Fibroblast of skin of back (primary cell): ENCODE measurements around the gene SH3BP4.

Experiments used
- DNase-seq: peaks from one replicate; pipeline ENCODE4 v3.0.0-alpha.2; 2013

The SH3BP4 gene

DNA sequence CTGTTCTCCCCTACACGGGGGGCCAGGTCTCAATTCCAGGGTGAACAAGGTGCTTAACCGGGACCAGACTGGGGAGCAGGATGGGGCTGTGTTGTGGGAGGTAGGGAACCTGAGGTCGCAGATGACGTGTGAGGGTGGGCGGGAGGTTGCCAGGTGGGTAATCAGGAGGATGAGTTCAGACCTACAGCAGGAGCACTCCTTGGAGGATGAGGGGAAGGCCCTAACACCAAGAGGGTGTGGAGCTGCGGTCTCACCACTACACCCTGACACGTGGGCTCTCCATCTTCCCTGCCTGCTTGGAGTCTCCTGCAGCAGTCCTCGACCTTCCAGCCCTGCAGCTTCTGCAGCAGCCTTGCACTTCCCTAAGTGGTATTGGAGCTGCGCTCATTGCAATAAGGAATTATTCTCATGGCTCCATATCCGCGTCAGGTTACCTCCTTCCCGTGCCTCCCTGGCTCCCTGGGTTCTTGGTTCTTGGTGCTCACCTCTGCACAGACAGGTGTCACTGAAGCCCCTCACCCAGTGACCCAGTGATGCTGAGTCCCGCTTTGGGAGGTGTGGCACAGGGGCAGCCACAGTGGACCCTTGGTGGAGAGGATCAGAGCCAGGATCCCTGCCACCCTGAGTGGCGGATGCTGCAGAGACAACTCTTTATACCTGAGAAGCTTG is 15.5 kb downstream of the SH3BP4 start:
- no peak for DNase-seq

DNA sequence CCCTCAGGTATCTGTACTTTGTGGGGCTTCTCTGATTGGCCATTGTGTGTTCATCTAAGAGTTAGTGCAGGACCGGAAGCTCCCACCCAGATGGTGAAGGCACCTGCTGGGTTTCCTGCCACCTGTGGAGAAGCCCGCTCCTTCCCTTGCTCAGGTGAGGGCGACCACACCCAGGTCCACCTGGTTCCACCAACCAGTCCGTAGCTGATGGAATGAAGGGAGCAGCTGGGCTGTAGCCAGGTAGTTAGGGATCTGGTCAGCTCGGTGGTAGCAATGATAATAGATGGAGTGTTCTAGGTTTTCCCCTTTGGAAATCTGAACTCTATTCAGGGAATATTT is 16.0 kb downstream of the SH3BP4 start:
- DNase-seq, result no peak

DNA sequence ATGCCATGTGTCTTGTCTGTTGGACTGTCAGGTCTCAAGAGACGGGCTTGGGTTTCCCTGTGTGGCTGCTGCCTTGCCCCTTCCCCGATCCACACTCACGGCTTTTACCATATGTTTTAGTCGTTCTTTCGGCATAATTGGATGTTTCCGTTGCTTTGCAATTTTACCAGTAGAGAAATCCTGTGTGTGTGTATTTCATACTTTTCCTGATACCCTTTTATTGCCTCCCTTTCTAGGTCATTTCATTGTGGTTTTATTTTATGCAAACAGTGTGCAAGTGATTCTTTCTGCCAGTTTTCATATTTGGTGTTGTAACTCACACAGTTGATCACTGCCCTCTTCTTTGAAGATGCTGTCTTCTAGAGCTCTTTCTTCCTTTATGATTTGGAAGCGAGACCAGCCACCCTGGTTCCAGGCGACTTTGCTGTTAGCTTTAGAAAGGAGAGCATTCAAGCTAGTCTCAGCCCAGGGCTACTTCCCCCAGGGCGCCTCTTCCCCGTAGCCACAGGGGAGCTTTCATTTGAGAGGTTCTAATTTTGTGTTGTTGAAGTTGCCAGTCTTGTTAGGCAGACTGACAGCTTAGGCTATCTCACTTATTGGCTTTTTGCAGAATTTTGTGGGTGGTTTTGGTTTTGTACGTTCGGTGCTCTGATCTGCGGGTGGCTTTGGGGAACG is 17.0 kb downstream of the SH3BP4 start:
- DNase-seq, result peak; percentile 35

DNA sequence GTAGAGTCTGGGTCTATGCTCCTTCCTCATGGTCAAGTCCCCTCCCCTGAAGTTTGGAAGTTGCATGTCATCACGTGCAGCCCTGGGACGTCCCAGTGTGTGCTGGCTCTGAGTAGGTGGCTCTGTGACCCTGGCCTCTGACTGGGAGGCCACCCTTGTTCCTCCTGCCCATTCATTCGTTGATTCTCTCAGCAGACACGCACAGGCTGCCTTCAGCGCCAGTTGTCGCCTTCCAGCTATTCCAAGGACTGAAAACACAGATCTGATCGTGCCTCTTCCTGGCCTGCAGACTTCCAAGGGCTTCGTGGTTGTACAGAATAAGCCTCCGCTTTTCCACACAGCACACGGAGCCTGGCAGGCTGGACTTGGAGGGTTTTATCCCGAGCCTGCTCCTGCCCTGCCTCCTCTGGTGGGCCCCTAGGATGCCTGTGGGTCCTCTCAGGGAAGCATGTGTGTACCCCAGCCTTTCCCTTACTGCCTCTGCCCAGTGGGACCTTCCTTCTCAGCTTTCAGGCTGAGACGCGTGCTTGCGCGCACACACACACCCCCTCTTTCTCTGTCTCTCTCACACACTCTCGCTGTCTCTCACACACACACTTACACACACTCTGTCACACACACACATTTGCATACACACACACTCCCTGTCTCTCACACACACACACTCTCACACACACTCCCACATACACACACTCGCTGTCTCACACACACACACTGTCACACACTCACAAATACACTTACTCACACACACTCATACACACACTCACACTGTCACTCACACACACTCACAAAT is 17.7 kb downstream of the SH3BP4 start:
- peak; percentile 46 for DNase-seq

DNA sequence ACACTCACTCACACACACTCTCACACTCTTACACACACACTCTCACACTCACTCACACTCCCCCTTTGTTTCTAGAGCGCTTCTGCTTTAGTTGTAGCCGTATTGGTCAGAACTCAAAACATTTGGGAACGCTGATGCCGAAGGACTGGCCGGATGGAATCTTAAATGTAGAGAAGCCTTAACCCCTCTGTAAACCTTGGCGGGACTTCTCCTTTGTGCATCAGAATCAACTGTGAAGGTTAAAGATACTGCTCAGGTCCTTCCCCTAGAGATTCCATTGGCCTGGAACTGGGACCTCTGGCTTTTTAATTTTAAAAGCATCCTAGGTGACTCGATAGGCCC is 18.3 kb downstream of the SH3BP4 start:
- DNase-seq, result no peak

DNA sequence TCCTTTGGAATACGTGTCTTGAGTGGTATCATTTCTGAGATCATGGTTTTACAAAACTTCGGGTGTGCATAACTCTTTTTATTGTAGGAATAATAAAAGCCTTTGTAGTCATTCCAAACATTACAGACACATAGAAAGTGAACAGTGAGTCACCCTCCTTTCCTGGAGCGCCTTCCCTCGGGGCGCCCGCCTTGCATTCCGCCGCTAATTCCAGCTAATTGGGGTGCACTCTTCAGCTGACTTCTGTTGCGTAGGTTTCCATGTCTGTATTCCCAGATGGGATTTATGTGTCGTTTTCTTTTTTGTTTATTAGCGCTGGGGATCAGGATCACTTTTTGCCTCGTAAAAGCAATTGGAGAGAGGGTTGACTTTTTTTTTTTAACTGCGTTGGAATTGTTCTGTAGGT is 18.7 kb downstream of the SH3BP4 start:
- DNase-seq, result peak; percentile 87

DNA sequence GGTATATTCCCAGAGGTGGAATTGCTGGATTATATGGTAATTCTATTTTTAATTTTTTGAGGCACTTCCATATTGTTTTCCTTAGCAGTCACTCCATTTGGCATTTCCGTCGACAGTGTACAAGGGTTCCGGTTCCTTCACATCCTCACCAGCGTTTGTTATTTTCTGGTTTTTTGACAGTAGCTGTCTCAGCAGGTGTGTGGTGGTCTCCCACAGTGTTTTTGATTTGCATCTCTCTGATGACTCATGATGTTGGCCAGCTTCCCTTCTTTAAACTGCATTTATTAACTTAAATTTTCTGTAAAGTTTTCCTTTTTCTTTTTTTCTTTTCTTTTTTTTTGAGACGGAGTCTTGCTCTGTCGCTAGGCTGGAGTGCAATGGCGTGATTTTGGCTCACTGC is 19.7 kb downstream of the SH3BP4 start:
- DNase-seq, result peak; percentile 23

DNA sequence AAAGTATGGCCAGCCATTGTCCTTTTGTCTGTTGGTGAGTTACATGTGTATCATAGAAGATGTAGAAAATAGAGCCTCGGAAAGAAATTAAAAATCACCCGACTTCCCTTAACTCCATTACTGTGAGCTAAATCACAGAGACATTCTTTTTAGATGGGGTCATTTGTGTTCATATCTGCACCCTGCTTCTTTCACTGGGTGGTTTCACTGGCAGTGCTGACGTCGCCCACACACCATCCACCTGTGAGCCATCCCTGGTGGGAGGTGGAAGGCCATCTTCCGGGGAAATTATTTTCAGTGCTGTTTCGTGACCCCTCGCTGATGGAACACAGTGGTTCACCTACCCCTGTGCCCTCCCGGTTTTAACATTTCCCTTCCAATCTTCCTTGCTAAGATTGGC is 21.2 kb downstream of the SH3BP4 start:
- peak; percentile 71 for DNase-seq

DNA sequence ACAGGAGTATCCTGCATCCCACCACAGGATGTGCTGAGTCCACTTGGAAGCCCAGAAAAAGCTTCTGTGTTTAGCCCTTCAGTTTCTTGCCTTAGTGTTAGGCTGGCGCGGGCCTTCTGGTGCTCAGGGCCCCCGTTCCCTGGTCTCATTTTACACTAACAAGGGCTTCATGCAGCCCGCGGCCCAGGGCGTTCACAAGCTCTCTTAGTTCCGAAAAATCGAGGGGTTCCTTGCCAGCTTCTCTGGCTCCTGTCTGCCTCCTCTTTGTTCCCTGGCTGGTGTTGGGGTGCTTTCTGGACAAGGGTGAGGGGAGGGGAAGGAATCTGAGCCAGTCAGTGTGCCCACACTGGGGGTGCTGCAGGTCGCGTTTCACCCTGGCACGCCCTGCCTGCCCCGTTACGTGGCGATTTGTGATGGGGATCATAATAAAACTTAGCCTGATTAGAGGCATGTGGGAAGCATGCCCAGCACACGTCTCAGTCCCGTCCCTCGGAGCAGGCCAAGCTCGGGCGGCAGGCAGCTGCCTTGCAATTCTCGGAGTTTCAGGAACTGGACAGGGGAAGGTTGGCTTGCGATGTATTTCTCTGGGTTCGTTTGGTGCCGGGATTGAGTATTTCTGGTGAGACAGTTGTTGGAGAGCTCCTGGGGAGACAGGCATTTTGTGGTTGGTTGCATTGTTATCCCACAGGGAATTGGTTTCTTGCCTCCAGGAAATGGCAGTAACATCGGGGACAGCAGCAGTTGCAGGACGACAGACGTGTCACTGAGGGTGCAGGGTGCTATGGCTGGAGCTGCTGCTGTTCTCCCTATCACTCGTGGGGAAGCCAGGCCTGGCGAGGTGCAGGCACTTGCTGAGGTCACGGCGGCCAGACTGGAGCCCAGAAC is 22.9 kb downstream of the SH3BP4 start:
- peak; percentile 93 for DNase-seq

DNA sequence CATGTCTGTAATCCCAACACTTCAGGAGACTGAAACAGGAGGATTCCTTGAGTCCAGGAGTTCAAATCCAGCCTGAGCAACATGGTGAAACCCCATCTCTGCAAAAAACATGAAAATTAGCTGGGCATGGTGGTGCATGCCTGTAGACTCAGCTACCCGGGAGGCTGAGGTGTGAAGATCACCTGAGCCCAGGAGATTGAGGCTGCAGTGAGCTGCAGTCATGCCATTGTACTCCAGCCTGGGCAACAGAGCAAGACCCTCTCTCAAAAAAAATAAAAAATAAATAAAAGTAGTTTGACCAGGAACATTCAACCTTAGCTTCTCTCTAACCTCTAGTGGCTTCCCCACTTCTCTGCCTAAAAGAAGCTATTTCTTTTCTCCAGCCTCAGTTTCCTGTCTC is 23.8 kb downstream of the SH3BP4 start:
- no peak for DNase-seq

DNA sequence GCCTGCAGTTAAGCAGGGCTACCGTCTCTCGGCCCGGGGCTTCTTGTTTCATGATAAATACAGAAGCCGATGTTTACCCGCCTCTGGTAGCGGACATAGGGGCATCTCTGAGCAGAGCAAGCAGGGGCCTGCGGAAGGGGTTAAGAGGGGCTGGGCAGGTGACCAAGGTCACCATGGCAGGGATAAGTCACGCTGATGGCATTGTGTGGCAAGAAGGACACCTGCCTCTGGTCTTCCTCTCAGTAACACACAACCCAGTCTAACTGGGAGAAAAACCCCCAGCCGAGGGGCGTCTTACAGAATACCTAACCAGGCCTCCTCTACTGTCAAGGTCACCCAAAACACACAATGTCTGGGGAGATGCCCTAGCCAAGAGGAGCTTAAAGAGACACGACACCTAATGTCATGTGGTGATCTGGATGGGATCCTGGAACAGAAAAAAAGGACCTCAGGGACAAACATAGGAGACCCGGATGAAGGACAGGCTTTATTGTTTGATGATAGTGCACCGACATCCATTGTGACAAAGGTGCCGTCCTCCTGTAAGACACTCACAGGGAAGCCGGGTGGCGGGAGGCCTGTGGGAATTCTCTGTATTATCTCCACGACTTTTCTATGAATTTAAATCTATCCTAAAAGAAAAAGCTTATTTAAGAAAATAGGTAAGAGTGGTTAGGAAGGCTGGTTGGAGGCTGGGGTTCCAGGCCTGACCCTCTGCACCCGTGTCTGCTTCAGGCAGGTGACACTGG is 24.8 kb downstream of the SH3BP4 start:
- no peak for DNase-seq

DNA sequence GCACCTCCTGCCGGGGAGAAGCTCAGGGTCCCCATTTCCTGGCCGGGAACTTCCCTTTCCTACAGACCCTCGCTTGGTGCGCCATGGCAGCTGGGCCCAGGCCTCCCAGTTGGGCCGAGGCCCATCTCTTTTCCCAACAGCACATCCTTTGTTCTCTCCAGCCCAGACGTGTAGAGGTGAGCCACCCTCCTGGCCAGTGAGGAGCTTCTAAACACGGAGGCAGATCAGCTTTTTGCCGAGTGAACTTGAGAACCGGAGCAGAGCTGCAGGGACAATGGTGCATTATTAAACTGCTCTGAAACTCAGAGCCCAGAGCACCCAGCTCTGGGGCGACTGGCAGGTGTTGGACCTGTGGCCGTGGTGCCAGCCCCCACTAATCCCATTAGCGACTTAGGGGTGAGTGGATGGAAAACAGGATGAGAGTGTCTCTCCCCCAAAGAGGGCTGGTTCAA is 25.4 kb downstream of the SH3BP4 start:
- no peak for DNase-seq

DNA sequence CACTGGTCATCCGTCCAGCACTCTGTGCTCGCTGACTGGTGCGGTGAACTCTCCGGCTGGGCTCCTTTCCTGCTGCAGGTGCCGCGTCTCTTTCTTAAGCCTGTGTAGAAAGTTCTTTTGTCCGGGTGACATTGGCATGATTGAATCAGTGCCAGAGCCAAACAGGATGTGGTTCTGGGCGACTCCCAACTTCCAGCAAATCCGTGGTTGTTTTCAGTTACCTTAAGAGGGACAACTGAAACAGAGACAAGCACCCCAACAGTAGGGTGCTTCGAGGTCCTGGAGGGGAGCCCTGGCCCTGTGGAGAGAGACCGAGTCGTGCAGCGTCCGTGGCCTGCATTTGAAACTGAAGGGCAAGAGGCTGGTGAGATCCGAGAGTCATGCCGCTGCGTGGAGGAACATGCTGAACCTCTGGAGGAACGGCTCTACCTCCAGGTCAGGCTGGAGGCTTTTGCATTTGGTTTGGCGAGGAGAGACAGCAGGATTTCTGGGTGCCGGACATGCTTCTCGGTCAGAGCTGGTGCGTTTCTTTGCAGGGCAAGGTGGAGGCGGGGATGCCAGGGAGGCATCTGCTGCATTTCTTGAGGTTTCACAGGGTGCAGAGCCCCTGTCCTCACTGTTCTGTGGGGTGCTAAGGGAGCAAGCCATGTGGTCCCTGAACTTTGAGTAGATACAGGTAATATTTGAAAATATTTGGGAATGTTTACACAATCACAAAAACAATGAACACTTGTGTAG is 26.8 kb downstream of the SH3BP4 start:
- peak; percentile 67 for DNase-seq

DNA sequence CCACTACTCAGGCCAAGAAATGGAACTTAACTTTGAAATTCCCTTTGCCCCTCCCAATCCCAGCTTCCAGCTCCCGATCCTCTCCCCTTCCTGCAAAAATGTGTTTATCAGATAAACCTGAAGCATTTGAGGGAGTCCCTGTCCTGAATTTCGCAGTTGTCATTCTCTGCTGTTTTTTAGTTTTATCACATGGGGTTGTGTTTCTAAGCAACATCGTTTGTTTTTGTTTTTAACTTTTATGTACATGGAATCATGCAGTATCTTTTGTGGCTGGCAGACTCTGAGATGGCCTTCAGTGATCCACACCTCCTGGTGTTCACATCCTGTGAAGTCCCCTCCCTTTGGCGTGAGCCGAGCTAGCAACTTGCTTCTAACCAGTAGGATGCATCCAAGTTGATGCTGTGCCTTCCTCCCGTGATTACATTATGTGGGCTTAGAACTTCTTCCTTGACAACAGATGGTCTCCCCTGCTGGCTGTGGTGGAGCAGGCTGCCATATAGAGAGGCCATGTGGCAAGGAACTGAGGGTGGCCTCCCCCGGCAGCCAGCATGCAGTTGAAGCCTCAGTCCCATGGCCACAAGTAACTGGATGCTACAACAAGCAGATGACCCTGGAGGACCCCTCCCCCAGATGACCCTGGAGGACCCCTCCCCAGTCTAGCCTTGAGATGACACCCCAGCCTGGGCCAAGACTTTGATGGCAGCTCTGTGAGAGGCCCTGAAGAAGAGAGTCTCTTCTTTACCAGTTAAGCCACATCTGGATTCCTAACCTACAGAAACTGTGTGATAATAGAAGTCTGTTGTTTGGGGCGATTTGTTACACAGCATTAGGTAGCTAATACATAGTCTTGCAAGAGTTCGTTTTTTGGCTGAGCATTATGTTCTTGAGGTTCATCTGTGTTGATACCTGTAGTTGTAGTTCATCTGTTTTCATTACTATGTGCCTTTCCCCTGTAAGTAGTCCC is 27.7 kb downstream of the SH3BP4 start:
- peak; percentile 43 for DNase-seq

DNA sequence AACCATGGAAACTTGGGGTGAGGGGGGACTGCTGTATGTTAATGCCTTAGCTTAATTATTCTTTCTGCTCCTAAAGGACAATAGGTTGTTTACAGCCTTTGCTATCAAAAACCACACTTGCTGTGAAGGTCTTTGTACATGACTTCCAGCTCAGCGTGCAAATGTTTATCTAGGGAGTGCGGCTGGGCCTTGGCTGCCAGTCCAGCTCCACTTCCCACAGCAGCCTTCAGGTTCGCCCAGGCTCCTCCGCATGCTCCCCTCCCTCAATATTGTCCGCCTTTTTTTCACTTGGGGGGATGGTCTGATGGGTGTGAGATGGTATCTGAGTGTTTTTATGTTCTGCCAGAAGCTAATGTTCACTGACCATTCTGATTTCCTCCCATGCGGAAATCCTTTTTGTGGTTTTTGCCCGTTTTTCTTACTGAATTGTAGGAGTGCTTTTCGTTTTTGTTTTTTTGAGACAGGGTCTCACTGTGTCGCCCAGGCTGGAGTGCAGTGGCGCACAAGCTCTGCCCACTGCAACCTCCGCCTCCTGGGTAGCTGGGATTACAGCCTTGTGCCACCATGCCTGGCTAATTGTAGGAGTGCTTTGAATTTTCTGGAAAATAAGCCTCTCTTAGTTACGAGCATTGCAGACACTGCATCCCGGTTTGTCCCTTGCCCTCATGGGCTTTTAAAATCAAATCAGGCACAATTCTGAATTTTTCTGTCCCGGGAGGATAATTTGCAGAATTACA is 28.8 kb downstream of the SH3BP4 start:
- no peak for DNase-seq

DNA sequence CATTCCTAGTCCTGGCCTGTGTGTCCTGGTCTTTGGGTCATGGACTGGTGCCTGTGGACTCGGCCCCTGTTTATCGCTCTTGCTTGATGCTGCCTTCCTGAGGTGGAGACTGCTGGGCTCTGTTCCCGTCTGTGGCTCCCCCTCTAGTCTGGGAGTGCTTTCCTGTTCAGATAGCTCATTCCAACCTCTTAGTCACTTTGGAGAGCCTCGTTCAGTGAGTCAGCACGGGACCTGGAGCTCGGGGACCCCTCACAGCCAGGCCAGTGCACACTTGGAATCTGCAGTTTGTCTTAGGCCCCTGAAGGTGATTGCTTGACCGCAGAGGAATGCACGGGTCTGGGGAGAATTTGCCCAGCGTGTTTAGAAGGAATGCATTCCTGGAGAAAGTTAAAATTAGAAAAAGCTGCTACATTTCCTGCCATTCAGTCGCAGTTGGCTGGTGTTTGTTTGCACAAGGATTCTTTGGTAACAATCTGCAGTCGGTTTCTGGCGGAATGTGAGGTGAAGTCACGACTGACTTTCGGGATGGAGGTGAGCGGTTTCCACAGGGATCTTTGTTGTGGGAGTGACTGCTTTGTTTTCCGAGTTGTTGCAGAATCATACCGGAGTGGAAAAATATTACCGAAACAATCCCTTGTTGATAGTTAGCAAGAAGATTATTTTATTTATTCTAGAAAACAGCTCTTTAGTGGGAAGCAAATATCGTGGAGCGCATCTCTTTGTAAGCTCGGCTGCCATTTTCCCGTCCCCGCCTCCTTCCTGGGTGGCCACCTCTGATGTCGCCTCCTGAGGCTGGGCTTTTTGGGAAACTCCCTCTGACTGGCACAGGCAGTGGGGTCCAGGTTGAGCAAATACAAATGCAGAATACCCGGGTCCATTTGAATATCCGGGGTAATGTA is 29.6 kb downstream of the SH3BP4 start:
- peak; percentile 100 for DNase-seq

DNA sequence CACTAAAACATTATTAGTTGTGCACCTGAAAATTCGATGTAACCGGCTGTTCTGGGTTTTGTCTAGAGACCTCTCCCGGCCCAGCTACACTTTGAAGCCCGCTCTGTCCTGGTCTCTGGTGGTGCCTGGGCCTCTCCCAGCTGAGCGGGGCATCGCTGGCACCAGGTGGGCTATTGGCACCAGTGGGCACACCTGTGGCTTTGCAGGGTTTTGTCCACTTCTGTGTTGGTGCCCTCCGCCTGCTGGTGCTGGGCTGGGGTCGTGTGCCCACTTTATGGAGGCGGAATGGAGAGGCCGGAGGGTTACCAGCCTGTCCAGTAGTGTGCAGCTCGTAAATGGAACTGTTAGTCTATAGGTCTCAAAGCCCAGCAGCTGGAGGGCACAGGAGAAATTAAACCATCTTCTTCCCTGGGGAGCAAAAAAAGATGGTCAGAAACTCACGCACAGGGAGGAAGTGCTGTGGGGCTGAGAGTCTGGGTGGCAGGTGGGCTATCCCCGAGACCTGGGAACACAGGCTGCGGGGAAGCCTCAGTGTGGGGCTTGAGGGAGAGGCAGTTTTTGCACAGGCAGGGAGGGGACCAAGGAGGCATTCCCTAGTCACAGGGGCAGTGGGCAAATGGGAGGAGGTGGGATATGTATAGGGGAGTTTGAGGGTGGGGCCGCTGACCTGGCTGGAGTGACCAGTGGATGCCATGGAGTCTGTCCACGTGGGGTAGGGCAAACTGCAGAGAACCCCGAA is 30.4 kb downstream of the SH3BP4 start:
- DNase-seq, result no peak
